Activated CD4-positive, alpha-beta T cell treated with anti-CD3 and anti-CD28 coated beads for 1 hour (primary cell): ENCODE results near the gene RSPH9.
A peak's percentile ranks its signal among the peaks of the same experiment; 100 is the strongest.

Experiments used
- DNase-seq: peaks from one replicate; pipeline ENCODE4 v3.0.0-alpha.2; 2020

Gene RSPH9

DNA sequence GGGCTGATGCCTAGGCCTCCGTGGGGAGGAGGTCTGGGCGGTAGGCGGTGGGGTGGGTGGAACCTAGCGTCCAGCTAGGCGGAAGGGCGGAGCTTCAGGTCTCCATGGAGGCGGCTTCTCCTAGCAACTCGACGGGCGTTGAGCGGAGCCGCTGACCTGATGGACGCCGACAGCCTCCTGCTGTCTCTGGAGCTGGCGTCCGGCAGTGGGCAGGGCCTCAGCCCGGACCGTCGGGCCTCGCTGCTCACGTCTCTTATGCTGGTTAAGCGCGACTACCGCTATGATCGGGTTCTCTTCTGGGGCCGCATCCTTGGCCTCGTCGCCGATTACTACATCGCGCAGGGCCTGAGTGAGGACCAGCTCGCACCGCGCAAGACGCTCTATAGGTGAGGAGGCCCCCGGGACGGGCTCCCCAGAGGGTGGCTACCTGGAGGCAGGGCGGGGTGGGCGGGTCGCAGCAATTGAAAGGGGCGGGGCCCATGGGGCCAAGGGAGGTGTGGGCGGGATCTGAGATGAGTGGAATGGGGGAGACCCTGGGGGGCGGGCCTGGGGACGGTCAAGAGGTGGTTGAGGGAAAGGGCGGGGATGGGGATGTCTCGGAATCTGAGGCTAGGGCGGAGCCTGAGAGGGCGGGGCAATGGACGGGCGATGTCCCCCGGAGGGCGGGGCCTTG, at the start of gene RSPH9:
TSS of gene RSPH9 (plus strand) at position 97 of the 673 bp plus-strand sequence. CDS start at position 160, 63 bp downstream.
- DNase-seq, result peak; percentile 48

DNA sequence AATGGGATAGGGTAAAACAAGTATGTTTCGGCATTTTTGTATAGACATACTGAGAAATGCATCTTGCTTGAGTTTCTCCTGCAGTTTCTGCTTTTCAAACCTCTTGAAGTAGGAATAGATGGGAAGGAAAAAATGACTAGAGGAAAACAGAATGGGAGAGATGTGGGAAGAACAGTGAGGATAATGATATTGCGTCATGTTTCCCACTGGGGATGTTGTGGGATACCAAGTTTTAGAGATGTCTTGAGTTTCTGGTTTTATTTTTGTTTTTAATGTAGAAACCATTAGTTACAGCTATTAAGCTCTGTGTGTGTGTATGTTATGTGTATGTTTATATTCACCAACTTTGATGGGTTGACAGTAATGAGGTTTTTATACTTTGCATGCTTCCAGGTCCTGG, 44.2 kb upstream of the RSPH9 start:
- DNase-seq, result no peak

DNA sequence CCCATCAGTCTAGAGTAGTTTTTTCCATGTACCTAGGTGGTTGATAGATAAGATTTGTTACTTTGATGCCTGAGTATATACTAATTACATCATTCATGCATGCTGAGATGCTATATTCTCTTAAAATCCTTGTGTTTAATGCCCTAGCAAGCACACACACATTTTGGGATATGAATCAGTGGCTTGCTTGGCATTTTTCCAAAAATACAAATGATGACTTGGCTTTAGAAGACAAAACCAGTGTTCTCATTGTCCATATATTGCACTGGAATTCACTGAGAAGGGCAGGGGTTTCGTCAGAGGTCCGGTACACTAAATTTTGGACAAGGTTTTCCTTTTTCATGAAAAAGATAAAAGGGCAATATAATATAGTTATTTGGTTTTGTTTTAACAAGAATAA, 40.7 kb upstream of the RSPH9 start:
- DNase-seq, result no peak

GRCh38 chr6:43606019-43606418, 38.8 kb upstream of the RSPH9 start:
- no peak for DNase-seq

GRCh38 chr6:43608310-43608763, 36.5 kb upstream of the RSPH9 start:
- peak; percentile 34 for DNase-seq

DNA sequence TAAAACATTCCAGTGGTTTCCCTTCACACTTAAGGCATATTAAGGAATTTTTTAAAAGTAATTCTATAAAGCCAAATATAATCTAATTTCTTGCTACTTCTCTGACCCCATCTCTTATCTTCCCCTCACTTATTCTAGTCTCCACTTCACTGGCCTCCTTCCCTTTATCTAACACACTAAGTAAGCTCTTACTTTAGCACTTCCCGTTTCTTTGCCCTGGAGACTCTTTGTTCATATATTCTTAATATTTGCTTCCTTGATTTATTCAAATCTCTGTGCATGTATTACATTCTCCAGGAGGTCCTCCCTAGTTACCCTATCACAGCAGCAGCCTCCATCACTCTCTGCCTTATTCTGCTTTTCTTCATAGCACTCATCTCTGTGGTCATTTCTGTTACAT, 36.0 kb upstream of the RSPH9 start:
- DNase-seq, result no peak

DNA sequence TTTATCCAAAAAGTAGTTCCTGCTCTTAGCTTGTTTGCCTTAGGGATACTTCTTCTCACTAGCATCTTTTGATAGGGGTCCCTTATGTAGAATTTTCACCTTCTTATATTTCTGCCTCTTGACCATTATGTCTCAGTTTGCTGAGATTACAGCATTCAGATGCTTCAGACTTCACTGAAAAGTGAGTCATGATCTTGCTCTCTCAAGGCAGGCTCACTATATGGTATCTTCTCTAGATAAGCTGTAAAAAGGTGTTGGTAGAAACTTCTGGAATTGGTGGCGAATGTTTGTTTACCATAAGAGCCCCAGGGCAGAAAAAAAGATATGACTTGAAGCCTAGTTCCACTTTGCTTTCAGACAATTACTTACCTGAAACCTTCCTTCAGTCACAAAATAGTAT, 35.4 kb upstream of the RSPH9 start:
- DNase-seq, result no peak

- no peak for DNase-seq
Measured at GRCh38 chr6:43610431-43610830, 34.4 kb upstream of the RSPH9 start.

DNA sequence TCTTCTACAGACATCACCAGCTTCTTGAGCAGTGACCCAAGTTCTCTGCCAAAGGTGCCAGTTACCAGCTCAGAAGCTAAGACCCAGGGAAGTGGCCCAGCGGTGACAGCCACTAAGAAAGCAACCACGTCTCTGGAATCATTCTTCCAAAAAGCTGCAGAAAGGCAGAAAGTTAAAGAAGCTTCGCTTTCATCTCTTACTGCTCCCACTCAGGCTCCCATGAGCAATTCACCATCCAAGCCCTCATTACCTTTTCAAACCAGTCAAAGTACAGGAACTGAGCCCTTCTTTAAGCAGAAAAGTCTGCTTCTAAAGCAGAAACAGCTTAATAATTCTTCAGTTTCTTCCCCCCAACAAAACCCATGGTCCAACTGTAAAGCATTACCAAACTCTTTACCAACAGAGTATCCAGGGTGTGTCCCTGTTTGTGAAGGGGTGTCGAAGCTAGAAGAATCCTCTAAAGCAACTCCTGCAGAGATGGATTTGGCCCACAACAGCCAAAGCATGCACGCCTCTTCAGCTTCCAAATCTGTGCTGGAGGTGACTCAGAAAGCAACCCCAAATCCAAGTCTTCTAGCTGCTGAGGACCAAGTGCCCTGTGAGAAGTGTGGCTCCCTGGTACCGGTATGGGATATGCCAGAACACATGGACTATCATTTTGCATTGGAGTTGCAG, 31.0 kb upstream of the RSPH9 start:
- no peak for DNase-seq

- DNase-seq, result no peak
Measured at GRCh38 chr6:43614396-43614730, 30.5 kb upstream of the RSPH9 start.

GRCh38 chr6:43616725-43617472, 27.9 kb upstream of the RSPH9 start:
- no peak for DNase-seq

DNA sequence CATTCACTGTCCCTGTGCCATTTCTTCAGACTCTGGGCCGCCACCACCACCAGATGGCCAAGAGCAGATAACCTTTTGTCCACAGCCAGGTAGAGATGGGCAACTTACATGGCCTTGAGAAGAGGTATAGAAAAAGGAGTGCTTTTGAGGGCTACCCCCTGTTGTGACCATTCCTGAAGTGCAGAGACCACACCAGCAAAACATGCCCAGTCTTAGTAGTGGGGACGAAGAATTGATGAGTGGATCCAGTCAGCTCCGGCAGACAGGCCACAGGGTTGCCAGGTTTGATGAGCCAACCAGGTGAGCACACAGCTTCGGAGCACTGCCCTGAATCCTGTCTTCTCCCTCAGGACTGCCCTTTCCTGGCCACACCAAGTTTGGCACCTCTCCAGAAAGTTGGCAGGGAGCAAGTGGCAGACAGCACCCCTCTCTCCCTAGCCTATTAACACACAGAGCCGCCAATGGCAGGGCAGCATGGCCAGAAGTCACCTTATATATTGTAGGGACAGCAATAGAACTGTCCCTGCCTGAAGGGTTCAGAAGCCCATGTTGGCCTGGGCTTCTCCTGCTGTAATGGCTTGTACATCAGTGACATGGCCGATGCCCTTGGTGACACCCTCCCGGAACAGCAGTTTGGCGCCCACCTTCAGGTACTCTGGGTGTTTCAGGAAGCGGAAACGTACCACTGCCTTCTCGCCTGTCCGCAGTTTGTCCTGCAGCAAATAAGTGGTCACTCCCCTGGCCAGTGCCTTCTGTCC, 23.6 kb upstream of the RSPH9 start:
- no peak for DNase-seq

DNA sequence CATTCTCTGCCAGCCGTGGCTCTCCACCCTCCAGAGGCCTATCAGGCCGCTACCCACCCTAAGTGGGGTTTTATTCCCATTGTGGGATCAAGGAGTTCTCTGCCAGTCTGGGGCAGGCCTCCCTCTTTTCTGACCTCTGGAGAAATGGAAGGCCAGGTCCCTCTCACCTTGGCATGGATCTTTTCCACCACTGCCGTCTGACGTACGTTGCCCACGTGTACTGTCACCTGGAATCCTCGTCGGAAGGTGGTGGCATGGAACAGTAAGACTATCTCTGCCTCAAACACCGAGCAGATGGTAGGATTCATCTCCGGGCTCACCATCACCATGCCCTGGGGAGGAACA, 23.0 kb upstream of the RSPH9 start:
- no peak for DNase-seq

DNA sequence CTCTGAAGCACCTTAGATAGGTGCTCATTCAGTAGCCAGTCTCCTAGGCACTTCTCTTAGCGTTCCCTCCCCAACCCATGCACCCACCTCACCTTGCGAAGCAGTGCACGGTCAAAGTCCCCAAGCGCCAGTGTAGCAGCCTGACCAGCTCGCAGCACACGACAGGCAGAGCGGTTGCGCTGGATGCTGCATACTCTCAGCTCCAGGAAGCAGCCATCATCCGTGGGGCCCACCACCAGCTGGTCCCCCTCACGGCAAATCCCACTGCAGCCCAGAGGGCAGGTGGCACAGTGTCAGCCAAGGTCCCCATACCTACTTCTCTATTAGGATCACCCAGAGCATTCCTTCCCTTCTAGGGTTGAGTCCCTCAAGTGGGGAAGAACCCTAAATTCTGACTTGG, 22.3 kb upstream of the RSPH9 start:
- no peak for DNase-seq

- DNase-seq, result no peak
Measured at GRCh38 chr6:43623880-43624785, 20.7 kb upstream of the RSPH9 start.

GRCh38 chr6:43624786-43625288, 20.0 kb upstream of the RSPH9 start:
- DNase-seq, result no peak

DNA sequence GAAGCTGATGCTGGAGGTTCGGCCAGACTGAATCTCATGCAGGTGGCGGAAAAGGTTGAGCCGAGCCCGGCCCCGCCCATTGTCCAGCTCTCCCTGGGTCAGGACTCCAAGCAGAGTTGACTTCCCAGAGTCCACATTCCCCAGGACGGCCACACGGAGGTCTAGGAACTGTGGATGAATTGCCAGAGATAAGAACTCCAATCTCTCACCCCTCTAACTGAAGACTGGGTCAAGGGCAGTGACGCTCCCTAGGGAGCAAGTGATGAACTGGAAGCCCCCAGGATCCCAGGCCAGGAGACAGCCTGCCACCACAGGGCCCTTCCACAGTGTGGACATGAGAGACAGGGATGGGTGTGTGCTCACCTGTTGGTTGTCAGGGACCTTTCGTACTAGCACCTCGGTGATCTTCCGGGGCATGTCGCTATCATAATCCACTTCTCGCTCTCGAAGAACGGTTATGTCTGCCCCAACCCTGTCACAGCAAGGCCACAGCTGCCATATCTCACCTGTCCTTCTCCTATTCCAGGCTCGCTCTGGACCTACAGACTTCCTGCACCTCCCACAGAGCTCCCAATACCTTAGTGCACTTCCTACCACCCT, 19.3 kb upstream of the RSPH9 start:
- no peak for DNase-seq

DNA sequence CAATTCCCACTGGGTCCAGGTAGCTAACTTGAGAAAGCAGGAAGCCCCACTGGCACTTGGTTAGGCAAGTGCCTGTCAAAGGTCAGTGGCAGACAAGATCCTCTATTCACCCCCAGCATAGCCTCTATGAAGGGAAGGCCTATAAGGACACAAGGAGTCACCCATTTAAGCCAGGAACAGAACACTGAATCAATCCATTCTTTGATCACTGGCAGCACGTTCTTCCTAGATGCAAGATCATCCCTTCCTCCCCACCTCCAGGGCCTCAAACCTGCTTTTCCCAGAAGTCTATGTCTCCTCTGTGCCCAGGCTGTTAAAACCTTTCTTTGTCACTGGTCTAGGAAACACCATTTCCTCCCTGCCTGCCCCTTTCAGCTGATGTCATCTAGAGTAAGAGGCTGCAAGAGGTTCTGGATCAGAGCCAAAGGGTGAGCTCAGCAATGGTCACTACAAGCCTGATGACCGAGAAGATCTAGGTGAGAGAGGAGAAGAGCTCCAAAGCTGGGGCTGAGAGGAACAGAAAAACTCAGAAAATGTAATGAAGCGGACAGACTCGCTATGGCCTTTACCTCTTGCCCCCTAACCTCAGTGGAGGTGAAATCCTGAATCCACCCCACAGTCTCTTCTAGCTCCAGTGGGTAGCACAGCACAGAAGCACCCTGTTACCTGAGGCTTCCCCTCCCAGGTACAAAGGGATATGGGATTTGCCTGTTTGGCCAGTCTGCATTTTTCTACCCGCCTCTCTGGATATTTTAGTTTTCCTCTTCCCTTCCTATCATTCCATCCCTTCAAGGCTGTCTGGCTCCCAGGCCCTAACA, 17.6 kb upstream of the RSPH9 start:
- no peak for DNase-seq

DNA sequence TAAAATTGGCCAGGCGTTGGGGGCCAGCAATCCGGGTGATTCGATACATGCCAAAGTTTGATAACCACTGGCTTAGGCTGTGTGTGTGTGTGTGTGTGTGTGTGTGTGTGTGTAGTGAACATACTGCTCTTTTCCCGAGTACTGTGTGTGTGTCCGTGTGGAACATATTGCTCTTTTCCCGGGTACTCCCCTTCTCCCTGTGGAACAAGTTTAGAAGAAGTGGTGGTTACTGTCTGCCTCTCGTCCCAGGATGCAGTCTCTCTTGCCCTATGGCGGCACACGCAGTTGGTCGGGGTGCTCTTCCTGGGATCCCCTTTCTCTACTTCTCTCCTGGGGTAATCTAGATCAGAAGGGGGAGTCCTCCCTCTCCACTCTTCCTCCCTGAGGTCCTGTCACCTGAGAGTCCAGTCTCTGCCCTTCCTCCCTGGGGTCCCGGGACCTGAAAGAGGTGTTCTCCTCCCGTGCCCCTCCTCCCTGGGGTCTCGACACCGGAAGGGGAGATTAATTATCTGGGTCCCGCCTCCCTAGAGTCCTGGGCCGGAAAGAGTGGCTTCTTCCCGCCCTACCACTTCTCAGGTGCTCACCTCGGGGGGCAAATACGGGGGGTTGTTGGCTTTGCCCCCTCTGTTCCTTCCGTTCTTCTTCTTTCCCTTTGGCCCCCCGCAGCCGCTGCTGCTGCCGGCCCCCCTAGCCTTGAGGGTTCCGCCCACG, 16.3 kb upstream of the RSPH9 start:
- peak; percentile 39 for DNase-seq

DNA sequence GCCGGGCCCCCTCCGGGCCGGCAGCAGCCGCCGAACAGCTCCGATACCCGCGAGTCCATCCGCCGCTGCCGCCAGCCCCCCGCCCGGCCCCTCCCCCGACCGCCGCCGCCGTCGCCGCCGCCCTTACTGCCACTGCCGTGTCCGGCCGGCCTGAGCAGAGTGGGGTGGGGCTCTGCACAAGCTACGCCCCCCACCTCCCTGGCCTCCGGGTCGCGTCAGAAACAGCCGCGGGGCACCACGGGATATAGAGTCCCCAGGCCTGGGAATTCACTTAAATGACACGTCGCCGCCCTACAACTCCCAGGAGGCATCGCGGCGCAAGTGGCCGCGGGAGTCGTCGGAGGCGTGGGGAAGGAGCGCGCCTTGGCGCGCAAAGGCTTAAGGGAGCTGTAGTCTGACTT, 15.7 kb upstream of the RSPH9 start, which contains the start of gene GTPBP2:
TSS of gene GTPBP2 (minus strand) at position 161 of the 401 bp plus-strand sequence. CDS start at position 59, 102 bp downstream.
- DNase-seq, result peak; percentile 94
